ENCODE measurements around the gene LRTM2.

The LRTM2 gene

GRCh38 chr12:1810201-1810930 lies 10.0 kb upstream of the LRTM2 start:
- DNase-seq (ENCODE audit: low spot score): no peak
- TF ChIP-seq CTCF (IDR thresholded peaks at IDR 0.05; ENCODE audit: extremely low read depth, missing control alignments): no peak

- DNase-seq (ENCODE audit: low spot score): no peak
- TF ChIP-seq CTCF (IDR thresholded peaks at IDR 0.05; ENCODE audit: extremely low read depth, missing control alignments): no peak
These were observed 9.5 kb upstream of the LRTM2 start for GRCh38 chr12:1810931-1811280.

GRCh38 chr12:1811281-1811947 lies 9.0 kb upstream of the LRTM2 start:
- no peak for TF ChIP-seq CTCF (IDR thresholded peaks at IDR 0.05; ENCODE audit: extremely low read depth, missing control alignments)
- DNase-seq (ENCODE audit: low spot score): no peak

- no peak for TF ChIP-seq CTCF (IDR thresholded peaks at IDR 0.05; ENCODE audit: extremely low read depth, missing control alignments)
- no peak for DNase-seq (ENCODE audit: low spot score)
These were observed 8.4 kb upstream of the LRTM2 start for GRCh38 chr12:1811948-1812291.

GRCh38 chr12:1812650-1813302 lies 7.6 kb upstream of the LRTM2 start:
- DNase-seq (ENCODE audit: low spot score): no peak
- no peak for TF ChIP-seq CTCF (IDR thresholded peaks at IDR 0.05; ENCODE audit: extremely low read depth, missing control alignments)

GRCh38 chr12:1814266-1814665 lies 6.1 kb upstream of the LRTM2 start:
- no peak for TF ChIP-seq CTCF (IDR thresholded peaks at IDR 0.05; ENCODE audit: extremely low read depth, missing control alignments)
- DNase-seq (ENCODE audit: low spot score): no peak

- TF ChIP-seq CTCF (IDR thresholded peaks at IDR 0.05; ENCODE audit: extremely low read depth, missing control alignments): no peak
- DNase-seq (ENCODE audit: low spot score): no peak
These were observed 5.3 kb upstream of the LRTM2 start for GRCh38 chr12:1815108-1815507.
